GM19395 (cell line): ENCODE results near the gene NME3.
"Not testable (repeated sequence)": the region's sequence is repeated elsewhere in the genome, so short reads cannot be mapped to it uniquely, and the experiment has no call there.

Experiments used
- ATAC-seq: cut with Tn5 transposase; IDR thresholded peaks from one replicate; pipeline ENCODE4 v1.9.1; 2021; ENCODE audit warnings: mild to moderate bottlenecking, moderate library complexity; ENCODE audit not compliant: unreplicated experiment

NME3 gene

DNA sequence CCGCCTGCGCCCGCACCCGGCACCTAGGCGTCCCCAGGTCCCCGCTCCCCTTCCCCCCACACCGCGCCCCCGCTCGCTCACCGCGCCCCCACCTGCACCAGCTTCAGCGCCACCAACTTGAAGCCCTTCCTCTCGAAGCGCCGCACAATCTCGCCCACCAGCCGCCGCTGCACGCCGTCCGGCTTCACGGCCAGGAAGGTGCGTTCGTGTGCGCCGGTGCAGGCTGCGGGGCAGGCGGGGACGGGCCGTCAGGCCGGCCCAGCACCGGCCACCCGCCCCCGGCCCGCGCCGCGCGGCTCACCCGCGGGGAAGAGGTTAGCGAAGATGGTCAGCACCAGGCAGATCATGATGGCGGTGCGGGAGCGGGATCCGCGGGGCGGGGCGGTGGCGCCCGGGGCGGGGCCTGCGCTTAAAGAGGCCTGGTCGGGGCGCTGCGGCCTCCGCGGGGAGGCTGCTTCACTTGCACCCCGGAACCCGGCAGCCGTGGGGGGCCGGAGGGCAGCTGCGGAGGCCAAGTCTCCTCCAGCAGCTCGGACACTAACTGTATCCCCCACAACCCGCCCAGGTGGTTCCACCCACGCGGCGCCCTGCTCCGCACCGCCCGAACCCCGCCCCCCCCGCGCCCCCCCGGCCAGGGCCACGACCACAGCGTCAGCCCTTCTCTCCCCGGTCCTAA is at the start of gene NME3:
TSS of gene NME3 (minus strand) at position 356 of the 676 bp plus-strand sequence. CDS start at position 347, 9 bp downstream.
- ATAC-seq, result no peak

DNA sequence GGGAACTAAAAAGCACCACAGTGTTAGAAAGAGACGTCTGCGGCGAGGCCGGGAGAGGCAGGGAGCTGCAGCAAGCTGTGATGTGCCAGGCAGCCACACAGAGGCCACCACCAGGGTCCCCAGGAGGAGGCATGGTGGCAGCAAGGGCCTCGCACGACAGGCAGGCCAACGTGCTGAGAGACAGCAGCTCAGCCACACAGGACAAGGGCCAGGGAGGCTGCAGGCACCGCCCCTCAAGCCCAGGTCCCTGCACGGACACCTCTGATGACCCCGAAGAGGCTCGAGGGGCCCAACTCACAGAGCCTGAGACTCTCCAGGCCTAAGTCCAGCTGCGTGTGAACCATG is 49.6 kb upstream of the NME3 start:
- no peak for ATAC-seq

DNA sequence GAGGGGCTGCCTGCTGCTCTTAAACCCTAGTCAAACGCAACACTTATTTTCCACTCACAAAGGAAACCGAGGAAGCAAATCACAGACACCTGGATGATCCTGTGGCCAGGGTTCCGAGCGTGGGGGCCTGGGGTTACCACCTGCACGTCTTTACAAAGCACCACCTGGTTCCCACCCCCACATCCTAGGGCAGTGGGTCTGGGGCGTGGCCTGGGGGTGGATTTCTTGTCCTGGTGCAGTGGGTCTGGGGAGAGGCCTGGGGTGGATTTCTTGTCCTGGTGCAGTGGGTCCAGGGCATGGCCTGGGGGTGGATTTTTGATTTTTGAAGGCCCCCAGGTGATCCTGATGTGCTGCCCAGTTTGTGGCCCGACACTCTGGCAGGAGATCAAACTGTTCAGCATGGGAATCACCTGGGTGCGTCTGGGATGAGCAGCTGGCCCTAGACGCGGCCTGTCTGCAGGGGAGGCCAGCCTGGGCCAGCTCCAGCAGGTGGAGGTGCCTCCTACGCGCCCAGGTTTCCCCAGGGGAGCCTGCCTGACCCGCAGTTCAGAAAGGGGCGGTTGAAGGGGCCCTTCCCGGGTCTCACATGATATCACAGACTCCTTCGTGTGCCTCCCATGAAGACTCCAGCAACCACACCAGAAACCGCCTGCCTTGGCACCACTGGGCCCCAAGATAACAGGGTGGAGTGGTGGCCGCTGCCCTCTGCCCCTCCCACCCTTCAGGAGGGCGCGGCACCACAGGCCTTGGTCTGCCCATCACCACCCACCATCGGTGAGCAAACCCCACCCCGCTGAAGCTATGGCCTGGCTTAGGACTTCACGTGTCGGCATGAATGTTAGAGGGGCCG is 49.0 kb upstream of the NME3 start:
- no peak for ATAC-seq

DNA sequence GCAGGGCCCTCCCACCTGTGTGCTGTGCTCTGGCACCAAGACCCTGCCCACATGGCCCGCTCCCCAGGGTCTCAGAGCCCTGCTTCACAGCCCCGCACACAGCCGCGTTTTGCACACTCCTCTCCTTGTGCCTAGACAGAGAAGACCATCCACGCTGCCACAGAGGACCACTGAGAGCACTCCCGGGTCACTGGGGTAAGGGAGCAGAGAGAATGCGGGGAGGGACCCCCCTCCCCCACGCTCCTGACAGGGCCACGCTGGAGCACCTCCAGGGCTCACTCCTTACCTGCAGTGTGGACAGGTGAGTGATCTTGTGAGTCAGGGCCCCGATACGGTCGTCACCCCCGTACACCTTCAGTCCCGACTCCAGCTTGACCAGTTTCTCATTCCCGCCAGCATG is 48.3 kb upstream of the NME3 start:
- ATAC-seq, result no peak

DNA sequence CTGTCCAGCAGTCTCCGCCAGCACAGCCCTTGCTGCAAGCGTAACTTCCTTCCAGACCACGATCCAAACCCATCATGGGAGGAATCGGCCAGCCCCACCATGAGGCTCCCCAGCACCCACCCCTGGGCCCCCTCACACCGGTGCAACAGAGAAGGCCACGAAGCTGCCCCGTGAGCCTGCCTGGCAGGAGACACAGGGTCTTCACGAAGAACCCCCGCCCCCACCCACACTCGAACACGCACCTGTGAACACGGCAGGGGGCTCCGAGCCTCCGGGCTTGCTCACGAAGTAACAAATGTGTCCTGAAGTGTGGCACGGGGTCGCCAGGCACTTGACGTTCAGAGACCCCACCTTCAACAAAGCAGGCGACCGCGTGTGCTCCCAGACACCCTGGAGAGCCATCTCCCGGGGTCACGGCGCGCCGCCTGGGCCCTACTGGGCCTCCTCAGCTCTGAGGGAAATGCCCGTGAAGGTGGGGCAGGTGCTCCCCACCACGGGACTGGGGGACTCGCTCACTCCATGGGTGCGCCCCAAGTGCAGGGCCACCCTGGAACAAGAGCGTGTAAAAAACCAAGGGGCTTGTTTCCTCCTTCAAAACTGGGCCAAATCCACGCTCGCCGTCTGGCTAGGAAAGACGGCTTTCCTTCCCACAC is 47.7 kb upstream of the NME3 start:
- ATAC-seq, result no peak

DNA sequence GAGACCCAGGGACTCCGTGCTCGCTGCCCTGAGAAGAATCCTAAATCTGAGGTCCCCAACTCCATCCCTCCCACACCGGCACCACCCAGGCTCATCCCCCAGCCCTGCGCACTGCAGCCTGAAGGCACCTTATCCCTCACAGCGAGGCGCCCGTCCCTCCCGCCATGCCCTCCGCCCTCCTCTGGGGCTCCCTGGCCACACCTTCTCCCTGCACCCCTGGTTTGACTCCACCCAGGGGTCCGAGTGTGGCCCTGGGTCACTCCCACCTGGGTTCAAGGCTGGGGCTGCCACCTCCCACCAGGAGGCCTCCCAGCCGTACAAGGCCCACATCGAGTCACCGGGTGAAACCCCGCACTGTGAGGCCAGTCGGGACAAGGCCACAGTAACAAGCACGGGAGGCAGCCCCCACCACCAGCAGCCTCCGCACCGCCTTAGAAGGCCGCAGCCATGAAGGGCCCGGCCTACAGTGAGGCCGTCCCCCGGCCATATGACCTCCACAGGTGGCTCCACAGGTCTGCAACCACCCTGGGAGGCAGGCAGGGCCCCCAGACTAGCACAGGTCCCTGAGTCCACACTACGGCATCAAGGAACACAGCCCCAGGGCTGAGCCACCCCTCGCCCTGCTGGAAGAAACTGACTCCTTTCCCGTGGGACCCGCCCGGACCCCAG is 47.0 kb upstream of the NME3 start:
- ATAC-seq, result no peak

DNA sequence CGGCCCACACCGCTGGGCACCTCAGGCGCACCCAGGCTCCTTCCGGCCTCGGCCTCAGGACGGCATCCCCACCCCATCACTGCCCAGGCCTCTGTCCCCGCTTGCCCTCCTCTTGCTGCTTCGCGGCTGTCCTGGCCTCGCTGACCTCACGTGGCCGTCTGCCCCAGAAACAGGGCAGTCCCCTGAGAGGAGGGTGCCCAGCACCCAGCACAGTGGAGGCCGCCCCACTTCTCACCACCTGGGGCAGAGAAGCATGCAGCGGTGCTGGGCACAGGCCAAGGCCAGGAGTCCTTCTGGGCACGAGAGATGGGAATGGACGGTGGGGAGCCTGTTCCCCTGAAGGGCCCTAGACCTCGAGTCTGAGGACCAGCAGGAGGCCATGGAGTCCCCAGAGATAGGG is 46.4 kb upstream of the NME3 start:
- ATAC-seq, result no peak

DNA sequence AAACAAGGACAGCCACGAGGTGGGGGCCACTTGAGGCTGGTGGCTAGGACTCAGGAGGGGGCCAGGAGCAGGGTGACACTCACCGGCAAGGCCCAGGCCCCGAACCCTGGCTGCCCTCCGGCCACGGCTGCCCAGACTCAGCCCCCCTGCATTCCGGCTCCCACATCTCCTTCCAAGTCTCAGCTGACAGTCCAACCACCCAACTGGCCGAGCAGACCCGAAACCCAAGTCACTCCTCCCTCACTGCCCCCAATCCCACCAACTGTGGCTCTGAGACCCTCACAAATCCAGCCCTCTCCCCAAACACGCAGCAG is 45.9 kb upstream of the NME3 start:
- ATAC-seq, result no peak

DNA sequence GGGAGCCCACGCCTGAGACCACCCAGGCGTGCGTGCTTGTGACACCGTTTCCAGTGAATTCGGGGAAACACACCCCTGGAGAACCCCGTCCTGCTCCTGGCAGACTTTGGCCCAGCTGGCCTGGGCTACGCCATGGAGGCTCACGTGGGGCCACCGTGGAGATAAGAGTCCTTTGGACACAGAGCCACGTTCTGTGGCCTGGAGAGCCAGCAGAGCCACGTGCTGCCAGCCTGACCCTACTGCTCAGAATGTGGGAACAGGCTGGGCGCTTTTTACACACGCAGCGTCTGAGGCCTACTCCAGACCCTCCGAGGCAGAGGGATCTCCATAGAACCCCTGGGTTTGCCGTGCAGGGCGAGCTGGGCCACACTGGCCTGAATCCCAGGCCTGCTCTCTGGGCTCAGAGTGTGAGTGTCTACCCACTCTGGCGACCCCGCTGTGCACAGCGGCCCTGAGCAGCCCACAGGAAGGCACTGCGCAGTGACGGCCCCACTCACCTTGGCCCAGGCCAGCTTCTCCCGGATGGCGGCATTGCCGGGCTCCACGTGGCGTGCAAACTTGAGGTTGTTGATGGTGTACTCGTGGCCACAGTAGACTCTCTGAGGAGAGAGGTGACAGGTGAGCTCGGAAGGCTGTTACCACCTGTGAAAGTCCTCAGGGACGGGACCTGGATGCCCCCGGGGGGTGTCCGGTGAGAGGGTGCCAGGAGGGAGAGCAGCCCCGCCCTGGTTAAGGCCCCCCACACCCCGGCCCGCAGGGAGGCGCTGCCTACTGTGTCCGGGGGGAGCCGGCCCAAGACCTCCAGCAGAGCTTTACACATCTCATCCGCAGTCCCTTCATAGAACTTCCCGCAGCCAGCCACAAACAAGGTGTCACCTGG is 45.3 kb upstream of the NME3 start:
- no peak for ATAC-seq

DNA sequence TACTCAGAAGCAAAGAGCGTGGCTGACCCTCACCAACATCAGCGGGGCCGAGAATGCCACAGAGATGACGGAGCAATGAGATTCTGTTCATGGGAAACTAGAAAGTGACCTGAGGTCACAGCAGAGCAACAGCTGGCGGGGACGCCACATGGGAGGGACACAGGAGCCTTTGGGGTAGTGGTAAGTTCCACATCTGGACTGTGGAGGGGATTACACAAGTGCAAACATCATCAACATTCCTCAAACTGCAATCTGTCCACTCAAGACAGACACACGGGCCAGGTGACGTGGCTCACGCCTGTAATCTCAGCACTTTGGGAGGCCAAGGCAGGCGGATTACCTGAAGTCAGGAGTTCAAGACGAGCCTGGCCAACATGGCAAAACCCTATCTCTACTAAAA is 44.1 kb upstream of the NME3 start:
- no peak for ATAC-seq

DNA sequence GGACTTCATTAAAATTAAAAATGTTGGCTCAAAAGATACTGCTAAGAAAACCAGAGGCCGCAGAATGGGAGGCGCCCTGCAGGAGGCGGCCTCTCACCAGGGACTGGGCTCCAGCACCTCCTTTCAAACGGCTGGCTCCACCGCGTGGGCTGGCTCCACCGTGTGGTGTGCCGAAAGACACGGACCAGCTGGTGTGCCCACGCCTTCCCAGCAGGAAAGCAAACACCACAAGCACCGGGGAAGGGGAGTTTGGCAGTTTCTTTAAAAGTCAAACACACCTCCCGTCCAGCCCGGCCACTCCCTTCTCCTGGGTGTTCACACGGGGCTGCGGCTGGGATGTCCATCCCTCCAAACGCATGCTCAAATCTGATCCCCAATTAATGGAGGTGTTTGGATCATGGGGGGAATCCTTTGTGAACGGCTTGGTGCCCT is 41.4 kb upstream of the NME3 start:
- no peak for ATAC-seq

DNA sequence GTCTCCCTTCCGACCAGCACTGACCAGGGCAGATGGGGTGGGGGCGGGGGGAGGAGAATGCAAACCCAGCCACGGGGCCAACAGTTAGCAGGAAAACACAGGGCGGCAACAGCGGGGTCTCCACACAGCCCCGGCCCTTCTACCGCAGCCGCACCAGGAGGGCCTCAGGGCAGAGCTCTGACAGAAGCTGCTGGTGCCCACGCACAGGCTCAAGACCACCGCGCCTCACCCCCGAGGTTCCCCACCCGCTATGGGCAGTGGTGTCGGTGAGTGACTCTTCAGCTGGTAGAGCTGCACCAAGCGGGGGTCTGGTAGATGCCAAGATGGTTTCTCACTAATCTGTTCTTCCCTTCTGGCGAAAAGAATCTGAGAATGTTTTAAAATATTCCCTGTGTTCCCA is 39.2 kb upstream of the NME3 start:
- ATAC-seq, result no peak

DNA sequence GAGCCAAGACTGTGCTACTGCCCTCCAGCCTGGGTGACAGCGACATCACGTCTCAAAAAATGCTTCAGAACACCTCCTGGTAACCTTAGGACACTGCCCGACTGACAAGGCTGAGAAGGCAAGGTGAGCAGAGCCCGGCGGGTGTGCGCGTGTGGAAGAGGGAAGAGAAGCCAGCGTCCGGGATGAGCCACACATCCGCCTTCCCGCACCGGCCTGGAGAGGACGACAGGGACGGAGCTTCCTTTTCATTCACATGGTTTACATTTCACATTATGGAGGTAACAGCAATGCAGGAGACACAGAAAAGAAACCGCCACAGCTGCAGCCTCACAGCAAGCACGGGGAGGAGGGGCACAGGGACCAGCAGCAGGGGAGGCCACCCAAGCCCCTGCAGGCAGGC is 38.8 kb upstream of the NME3 start:
- ATAC-seq, result no peak

DNA sequence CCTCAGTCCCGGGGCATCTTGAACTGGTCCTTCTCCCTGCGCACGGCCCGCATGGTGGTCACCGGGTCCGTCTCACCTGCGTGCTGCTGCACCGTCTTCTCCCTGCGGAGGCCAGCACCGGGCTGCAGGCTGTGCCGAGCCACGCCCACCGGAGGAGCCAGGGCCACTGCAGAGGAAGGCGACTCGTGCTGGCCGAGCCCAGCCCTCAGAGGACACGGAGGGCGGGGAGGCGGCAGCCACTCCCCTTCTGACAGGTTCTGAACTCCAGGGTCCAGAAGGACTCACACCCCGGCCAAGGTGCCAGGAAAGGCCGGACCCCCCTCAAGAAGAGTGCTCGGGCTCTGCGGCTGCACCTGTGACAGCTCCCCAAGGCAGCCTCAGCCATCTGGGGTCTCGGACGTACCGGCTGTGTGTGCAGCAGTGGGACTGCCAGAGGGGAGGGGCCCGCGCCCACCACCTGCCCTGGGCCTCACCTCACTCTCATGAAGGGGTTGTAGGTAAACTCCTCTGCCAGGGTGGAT is 38.0 kb upstream of the NME3 start:
- no peak for ATAC-seq

DNA sequence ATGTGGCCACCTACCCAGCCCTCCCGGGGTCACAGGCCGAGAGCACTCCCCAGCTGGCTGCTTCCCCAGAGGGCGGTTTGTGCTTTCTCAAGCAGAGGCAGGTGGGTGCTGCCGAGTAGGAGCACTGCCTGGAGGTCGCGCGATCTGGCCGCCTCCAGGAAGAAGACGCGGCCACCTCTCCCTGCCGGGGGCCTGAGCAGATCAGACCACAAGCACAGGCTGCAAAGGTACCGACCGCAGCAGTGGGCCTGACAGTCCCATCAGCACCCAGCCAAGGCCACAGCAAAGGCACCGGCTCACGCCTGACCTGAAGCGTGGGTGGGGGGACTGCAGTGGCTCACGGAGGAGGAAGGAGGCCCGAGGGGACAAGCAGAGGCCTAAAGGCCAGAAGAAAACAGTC is 37.3 kb upstream of the NME3 start:
- no peak for ATAC-seq

DNA sequence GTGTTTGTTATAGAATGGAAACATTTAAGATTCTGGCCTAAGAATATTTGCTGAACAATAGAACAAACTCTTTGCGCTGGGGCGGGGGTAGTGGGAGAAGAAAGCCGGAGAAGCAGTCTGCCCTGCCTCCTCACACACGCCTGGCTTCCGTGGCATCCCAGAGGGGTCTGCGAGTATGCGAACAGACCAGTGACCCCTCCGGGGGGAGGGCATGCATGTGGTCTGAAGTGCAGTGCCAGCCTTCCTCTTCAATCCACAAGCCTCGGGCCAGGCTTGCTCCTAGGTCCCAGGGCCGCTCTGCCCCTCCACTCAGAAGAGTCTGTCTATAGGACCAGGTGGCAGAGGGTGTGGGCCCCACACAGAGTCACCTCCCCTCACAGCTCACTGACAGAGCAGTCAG is 36.3 kb upstream of the NME3 start:
- ATAC-seq, result no peak

DNA sequence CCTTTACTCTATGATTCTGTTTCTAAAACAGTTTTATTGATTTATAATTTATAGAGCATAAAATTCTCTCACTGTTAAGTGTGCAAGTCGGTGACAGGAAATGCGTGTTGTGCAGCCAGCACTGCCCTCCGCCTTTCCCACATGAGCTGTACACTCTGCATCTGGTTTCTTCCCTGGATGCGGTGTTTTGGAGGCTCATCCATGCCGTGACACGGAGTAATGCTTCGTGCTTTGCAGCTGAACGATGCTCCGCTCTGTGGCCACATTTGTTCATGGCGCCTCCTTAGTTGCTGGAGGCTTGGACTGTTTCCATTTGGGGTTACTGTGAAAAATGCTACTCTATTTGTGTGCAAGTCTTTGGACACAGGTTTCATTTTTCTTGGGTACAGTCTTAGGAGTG is 29.4 kb upstream of the NME3 start:
- ATAC-seq, result no peak

DNA sequence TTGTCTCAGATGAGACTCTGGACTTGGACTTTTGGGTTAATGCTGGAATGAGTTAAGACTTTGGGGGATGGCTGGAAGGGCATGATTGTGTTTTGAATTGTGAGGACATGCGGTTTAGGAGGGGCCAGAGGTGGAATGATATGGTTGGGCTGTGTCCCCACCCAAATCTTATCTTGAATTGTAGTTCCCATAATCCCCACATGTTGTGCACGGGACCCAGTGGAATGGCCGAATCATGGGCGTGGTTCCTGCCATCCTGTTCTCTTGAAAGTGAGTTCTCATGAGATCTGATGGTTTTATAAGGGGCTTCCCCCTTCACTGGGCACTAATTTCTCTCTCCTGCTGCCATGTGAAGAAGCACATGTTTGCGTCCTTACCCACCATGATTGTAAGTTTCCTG is 27.9 kb upstream of the NME3 start:
- not testable (repeated sequence) for ATAC-seq

DNA sequence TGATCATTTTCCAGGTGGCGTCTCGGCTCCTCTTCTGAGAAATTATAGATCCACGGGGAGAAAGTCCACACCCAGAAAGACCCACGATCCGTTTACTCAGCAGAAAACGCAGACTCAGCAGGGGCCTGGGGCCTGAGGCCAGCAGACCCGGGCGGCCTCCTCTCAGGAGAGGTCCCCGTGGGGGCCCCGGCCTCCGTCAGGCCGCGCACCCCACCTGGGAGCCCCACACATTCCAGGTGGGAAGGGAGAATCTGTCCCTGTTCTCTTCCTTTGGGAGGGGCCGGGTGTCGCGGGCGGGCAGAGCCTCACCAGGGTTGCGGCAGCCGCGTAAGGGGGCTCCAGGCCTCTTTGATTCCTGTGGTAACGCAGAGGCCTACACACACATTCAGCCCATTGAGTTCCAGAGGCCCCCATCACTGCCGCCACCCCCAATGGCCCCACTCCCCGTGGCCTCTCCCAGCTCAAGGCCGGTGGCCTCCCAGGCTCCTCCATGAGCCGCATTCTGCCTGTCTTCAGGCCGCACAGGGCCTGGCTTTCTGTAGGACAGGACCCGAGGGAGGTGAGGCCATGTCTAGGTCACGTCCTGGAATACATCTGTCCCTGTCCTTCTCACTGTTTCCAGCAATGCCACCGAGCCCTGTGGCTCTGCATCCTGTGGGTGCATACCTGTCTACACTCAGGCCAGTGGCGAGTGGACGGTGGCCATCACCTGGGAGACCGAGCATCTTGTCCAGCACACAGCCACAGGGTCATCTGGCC is 23.7 kb upstream of the NME3 start:
- no peak for ATAC-seq
